Measurements from ENCODE around the gene SPEM3.

DNA sequence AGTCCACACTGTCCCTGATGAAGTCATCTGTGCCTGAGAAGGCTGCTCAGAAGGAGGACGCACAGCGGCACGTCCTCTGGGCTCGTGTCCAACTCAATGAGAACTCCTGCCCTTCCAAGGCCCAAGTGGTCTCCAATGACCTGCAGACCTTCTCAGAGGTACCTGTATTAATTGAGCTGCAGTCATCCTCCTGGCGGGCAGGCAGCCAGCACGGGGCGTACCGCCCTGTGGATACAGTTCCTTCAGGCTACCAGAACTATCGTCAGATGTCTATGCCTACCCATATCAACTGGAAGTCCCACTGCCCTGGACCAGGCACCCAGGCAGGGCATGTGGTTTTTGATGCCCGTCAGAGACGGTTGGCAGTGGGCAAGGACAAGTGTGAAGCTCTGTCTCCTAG is 3.6 kb downstream of the SPEM3 start:
- TF ChIP-seq EZH2phosphoT487 (IDR thresholded peaks at IDR 0.05; ENCODE audit: insufficient read depth, low read depth) = no peak
- no peak for TF ChIP-seq EZH2 (IDR thresholded peaks at IDR 0.05; ENCODE audit: insufficient read depth, poor library complexity, severe bottlenecking)
